NB4 (cell line): Measurements from ENCODE around the gene SRF.

Experiments
- DNase-seq: peaks from one replicate; pipeline ENCODE4 v3.0.0; 2010; ENCODE audit warnings: low read depth
- H3K4me3 ChIP-seq: one replicate; pipeline ENCODE4 v1.5.1; 2011; ENCODE audit warnings: mild to moderate bottlenecking, low read depth, low read length, moderate library complexity
- CTCF ChIP-seq: IDR thresholded peaks from one replicate; pipeline ENCODE4 v1.5.1; 2012; ENCODE audit warnings: low read depth, low read length
- MAX ChIP-seq: IDR thresholded peaks from 2 replicates; pipeline ENCODE4 v1.6.1; 2011; ENCODE audit warnings: low read depth, low read length
- MYC ChIP-seq: IDR thresholded peaks from 2 replicates; pipeline ENCODE4 v1.6.1; 2011; ENCODE audit warnings: low read depth, low read length
- POLR2A ChIP-seq: IDR thresholded peaks from 2 replicates; pipeline ENCODE4 v1.6.1; 2011; ENCODE audit warnings: mild to moderate bottlenecking; ENCODE audit not compliant: insufficient read length; ENCODE audit errors: extremely low read depth

Gene SRF

GRCh38 chr6:43184268-43184985, 13.4 kb downstream of the SRF start:
- DNase-seq = no peak

GRCh38 chr6:43185391-43185985, 14.4 kb downstream of the SRF start:
- TF ChIP-seq CTCF (no peak), MYC (no peak), POLR2A (no peak), MAX (no peak)
- no peak overlapping the region for H3K4me3 ChIP-seq
- no peak for DNase-seq

More at GRCh38 chr6:43184268-43184985, 13.4 kb downstream of the SRF start:
- TF ChIP-seq MYC (no peak), MAX (no peak), POLR2A (no peak), CTCF (no peak)
- H3K4me3 ChIP-seq = no peak overlapping the region

GRCh38 chr6:43186019-43186418, 14.9 kb downstream of the SRF start:
- TF ChIP-seq MYC (no peak), MAX (no peak), CTCF (no peak), POLR2A (no peak)
- DNase-seq = no peak
- no peak overlapping the region for H3K4me3 ChIP-seq

GRCh38 chr6:43186706-43187105, 15.6 kb downstream of the SRF start:
- no peak for DNase-seq

GRCh38 chr6:43187821-43188220, 16.8 kb downstream of the SRF start:
- H3K4me3 ChIP-seq = no peak overlapping the region
- TF ChIP-seq MYC = no peak
- DNase-seq = no peak

More at GRCh38 chr6:43186706-43187105, 15.6 kb downstream of the SRF start:
- TF ChIP-seq MYC (no peak), POLR2A (no peak), MAX (no peak), CTCF (no peak)
- H3K4me3 ChIP-seq = no peak overlapping the region

- no peak overlapping the region for H3K4me3 ChIP-seq
- TF ChIP-seq MAX (no peak), POLR2A (no peak), CTCF (no peak), MYC (no peak)
- no peak for DNase-seq
Observed at GRCh38 chr6:43188426-43188825, 17.4 kb downstream of the SRF start.
